GM21447 (cell line): ENCODE measurements around the gene RCVRN.

Source experiments
- ATAC-seq: cut with Tn5 transposase; IDR thresholded peaks from one replicate; pipeline ENCODE4 v1.9.1; 2021; ENCODE audit not compliant: unreplicated experiment

Gene RCVRN

DNA sequence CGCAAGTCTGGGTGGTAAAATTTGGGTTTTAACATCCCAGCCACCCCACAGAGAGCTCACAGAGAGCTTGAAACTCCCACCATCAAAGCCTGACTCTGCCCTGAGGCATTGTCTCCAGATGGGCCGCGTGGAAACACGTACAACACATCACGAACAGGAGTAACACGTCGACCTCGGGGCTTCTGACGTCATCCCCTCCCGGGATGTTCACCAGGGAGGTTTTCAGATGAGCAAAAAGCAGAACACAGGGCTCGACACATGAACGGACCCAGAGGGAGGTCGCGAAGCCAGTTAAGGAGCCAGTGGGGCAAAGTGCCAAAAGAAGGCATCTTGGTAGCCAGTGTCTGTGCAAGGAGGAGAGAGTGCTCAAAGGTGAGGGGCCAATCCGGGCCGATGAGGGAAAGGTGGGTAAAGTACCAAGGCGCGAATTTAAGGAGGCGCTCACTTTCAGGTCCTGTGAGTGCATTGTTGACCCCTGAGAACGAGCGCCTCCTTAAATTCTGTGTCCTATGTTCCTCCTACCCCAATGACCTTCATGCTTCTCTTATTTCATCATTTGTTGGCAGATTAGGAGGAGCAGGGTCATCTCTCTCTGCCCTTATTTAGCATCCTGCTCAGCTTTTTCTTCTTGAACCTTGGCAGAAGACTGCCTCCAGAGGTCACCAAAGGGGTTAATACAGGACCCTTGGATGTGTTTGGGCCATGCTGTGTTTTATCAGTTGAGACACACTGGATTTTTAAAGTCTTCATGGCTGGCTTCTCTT lies 5.6 kb downstream of the RCVRN start:
- no peak for ATAC-seq

DNA sequence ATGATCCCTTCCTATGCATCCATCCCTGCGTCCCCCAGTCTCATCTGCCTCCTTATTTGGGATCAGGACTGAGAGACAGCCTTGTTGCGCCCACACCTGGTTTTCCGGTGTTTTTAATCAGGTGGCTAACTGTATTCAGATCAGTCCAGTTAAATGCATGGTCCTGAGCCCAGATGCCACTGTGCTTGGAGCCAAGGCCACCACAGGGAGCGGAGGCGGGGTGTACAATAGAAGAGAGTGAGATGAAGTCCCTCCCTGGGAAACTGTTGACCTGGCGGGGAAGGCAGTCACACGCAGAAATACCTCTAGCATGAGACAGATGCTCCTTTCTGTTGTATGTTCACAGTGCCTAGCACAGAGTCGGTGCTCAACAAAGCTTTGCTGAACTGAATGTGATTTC lies 6.3 kb downstream of the RCVRN start:
- ATAC-seq: no peak

DNA sequence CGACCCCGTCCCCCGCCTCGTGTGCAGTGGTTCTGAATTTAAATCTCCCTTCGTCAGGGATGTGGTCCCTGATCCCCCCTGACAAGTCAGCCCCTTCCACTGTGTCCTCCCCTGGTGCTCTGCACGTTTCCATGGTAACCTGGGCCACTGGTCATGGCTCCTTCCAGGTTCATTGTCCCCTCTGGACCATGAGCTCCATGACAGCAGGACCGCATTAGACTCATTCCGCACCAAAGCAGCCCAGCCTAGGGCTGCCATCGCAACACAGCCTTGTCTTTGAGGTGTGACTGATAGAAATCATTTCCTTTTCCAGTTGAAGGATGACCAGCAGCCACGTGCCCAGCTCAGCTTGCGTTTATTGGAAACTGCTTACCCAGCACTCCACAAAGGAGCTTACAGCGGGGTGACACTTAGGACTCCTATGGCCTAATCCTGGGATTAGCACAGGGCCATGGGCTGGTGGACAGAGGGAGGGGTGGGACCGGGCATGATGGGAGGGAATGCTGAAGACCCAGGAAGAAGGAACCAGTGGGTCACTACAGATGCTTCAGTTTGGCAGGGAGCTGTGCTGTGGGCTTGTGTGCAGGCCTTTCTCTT lies 7.6 kb downstream of the RCVRN start:
- no peak for ATAC-seq

DNA sequence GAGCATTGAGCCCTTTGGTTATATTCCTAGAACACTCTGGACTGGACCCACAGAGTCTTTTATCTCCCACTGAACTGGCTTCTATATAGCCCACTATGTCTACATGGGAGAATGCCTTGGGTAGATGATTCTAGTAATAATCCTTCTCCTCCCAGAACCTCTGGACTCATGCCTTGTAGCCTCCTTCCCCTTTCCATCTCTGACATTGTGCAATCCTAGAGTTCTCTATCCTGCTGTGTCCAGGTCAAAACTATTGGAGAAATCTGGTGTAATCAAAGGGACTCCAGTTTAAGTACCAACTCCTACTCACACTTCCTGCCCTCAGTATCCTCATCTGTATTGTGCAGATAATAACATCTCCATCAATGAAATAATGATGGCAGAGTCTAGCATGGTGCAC lies 9.1 kb downstream of the RCVRN start:
- no peak for ATAC-seq

DNA sequence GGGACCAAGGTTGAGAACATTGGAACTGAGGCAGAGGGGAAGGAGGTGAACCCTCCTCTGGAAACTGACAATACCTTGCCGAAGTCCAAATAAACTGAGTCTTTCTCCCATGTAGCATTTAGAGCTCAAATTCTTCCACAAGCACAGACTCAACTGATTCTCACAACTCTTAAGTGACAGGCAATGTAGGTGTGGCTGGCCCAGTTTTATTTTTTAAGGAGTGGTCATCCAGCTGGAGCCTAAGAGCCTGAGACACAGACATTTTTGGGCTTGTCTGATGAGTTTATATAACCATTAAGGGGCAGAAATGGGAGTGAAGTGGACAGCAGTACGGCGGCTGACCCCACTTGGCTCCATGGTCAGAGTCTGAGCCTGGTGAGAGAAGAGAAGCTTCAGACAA lies 10.8 kb downstream of the RCVRN start:
- no peak for ATAC-seq

DNA sequence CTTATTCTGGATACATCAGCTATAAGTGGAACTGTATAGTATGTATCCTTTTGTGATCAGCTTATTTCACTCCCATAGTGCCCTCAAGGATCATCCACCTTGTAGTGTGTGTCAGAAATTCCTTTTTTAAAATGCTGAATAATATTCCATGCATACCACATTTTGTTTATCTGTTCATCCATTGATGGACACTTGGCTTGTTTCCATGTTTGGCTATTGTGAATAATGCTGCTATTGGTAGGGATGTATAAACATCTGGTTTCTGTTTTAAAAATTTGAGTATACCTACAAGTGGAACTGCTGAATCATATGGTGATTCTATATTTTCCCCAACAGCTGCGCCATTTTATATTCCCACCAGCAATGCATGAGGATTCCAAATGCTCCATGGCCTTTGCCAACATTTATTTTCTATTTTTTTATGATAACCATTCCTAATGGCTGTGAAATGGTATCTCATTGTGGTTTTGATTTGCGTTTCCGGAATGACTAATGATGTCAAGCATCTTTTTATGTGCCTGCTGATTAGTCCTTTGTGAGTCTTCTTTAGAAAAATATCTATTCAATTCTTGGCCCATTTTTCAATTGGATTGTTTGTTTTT lies 11.6 kb downstream of the RCVRN start:
- ATAC-seq: no peak

DNA sequence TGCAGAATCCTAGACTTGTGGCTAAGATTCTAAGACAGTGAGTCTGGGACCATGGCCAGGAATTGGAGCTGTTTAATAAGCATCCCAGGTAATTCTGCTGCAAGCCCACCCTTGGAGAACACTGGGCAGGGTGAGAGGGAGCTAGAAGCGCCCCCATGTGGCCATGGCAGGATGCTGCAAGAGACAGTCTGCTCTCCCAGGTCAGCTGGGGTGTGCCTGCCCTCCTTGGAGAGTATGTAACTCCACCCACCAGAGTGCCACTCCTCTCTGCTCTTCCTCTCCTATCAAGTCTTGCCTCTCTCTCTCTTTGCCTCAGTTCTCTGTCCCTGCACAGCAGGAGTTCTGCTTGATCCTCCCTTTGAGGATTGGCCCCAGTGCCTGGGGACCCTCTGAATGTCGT lies 14.9 kb downstream of the RCVRN start:
- no peak for ATAC-seq

DNA sequence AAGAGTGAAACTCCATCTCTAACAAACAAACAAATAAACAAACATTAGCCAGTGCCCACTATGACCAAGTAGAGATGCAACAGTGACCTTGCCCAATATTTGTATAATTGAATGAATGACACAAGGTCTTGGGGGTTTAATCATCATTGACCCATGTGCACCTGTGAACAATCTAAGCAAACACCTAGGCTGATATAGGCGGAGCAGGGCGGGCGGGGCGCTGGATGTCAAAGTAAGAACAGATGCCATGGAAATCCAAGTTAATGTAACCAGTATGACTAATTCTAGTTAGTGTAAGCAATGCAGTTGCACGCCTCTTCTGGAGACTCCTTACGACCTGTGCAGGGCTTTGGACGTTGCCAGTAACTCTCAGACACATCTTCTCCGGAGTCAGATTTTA lies 17.6 kb downstream of the RCVRN start:
- no peak for ATAC-seq

DNA sequence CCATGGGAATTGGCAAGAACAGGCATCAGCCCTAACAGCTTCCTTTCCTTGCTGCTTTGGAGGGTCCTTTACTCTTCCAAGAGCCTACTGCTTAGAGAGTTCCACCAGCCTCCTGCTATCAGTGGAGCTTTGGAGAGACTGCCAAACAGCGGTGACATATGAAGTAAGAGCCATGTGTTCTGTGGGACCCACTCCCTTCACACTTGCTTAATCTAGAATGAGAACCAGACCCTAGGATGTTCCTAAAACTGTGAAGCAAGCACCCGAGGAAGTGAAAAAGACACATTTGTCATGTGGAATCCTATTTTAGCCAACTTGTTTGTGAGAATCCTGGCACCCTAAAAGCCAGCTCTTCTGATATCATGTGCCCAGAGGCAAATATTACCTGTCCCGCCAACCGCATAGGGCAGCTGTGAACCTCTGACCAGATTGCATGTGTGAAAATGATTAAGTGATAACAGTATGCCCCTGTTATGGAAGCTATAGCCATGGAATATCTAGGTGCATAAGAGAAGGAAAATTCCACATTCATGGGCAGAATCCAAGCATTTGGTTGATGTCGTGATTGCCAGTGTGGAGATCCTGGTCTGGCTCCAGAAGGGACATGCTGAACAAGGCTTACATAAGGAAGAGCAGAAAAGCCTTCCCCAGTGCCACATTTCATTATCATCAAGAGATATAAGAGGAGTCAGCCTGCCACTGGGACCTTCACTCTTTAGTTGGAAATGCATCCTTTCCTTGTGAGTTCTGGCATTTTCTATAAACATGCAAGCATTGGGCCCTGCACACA lies 18.7 kb downstream of the RCVRN start:
- no peak for ATAC-seq

DNA sequence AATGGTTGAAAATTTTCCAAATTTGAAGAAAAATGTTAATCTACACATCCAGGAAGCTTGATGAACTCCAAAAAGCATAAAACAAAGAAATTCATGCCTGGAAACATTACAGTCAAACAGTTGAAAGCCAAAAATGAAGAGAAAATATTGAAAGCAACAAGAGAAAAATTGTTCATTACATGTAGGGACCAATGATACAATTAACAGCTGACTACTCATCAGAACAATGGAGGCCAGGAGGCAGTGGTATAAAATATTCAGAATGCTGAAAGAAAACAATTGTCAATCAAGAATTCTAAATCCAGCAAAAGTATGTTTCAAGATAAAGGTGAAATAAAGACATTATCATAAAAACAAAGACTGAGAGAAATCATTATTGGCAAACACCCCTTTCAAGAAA lies 21.6 kb downstream of the RCVRN start:
- ATAC-seq: no peak

DNA sequence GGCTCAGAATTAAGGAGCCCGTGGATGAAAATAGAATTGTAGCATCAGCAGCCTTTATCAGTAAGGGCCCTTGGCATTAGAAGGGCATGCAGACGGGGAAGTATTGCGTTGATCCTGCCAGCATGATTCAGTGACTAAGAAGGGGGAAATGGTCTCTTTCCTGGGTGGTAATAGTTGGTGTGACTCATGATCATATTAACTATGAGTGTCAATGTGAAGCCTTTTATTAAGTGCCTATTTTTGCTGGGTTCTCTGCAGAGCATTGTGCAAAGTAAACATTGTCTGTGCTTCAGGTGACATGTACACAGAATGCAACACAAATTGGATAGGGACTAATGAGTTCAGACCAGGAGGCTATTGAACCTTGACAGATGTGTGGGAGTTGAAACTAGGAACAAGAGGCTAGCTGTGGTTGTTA lies 24.5 kb downstream of the RCVRN start:
- no peak for ATAC-seq

DNA sequence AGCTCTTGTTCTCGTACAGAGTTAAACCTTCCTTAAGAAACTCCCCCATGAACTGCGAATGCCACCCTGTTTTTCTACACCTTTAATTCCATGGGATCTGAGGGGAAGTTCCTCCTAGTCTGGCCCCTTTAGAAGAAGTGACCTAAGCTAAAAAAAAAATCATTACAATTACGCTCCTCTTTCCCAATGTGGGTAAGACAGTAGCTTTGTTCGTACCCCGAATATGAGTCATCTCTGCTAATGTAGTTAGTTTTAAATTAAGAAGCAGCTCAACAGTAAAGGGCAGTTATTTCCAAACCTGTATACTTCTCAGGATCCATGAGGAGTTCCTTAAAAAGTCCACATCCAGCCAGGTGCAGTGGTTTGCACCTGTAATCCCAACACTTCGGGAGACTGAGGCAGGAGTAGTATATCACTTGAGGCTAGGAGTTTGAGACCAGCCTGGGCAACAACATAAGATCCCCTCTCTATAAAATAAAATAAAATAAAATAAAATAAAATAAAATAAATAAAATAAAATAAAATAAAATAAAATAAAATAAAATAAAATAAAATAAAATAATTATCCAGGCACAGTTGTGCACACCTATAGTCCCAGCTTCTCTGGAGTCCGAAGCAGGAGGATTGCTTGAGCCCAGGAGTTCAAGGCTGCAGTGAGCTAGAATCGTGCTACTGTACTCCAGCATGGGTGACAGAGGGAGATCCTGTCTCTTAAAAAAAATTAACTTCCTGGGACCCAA lies 26.1 kb downstream of the RCVRN start:
- ATAC-seq: no peak

DNA sequence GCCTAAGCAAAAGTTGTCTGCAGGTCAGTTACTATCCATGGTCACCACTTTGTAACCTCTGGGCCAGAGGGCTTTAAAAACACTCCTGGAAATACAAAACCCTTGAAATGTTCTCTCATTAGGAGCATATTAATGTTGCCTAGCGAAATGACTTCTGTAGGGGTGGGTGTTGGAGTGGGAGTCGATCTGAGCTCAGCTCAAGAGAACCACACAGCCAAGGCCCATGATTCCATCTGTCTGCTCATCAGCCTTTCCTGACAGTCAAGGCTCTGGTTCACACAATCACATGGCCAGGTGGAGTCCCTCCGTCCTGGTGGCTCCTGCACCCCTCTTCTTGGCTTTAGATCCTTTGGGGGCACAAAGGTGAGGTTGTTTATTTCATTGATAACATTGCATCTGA lies 26.7 kb downstream of the RCVRN start:
- no peak for ATAC-seq

DNA sequence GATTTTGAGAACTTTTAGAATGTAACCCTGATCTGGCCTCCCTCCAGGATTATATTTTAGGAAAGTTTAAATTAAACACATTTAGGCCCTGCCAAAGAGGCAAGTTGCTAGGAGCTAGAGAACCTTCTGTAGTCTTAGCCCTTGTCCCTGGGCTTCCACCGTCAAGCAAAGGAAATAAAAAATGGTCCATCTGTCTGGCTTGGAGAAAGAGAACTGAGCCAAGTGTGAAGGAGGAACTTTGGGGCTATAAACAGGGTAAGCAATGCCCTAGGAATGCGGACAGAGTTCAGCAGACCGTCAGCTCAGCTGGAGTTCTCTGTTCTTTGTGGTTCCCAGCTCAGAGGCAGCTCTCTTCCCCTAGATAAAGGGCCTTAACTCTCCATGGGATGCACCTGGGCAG lies 29.6 kb downstream of the RCVRN start:
- ATAC-seq: no peak

DNA sequence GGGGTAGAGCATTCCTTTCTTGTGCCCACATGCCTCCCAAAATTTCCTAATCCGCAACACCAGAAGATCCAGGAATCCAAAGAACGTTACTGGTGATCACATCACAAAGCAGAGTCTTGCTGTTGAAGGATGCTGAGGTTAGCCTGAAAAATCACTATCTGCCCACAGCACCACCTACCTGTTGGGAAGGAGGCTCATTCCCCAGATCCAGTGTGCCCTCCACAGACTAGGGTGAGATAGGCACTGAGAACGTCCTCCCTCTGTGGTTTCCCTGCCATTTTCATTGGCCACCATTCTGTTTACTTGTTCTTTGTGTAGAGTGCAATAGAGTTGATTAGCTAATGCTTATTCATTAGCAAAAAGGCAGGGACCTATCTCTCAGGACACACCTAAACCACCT lies 30.3 kb downstream of the RCVRN start:
- no peak for ATAC-seq

DNA sequence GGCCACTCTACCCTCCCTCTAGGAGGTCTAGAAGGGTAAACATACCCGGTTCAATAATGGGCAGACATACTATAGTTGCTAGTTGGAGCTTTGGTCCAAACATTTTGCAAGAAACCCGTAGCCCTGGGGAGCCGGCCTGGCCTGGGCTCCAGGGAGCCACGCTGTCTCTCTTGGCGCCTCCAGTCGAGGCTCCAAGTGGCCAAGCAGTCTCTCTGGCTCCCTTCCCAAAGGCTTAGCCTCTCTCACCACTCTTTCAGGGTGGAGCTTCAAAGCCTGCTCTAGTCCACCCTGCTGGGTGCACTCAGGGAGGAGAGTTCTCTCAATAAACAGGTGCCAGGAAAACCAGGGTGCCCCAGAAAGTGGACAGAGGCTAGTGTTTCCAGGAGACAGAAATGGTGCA lies 32.2 kb downstream of the RCVRN start:
- no peak for ATAC-seq

DNA sequence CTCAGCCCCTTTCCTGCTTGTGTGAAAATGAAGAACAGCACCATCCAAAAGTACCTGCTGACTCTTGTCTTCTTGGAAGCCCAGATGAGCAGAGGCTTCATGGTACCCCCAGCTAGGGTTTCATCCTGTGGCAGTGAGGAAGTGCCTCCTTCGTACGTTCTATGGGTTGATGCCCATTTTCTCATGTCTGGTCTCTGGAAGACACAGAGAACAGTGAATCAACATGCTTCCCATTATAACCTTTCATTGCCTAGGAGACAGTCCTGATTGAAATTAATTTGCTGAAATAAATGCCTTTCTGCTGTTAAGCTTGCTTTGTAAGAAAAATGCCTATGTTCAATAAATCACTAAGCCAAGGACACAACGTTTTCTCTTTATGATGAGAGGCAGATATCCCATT lies 36.5 kb downstream of the RCVRN start:
- ATAC-seq: no peak

DNA sequence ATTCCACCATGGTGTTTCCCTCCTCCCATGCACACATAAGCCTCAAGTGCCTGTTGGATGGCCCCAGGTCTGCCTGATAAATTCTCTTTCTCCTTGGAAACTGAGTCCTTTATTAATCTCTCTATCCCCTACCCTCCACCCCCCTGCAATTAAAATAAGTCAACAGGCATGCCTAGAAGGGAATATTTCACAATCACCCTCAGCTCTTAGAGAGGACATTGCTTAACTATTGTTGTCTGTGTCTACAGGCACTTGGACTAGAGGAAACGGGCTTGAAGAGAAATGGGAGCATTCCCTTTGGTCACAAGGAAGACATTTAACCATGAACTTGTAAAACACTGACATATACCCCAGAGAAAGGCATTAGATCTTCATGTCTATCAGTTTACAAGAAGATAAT lies 39.5 kb downstream of the RCVRN start:
- ATAC-seq: no peak

DNA sequence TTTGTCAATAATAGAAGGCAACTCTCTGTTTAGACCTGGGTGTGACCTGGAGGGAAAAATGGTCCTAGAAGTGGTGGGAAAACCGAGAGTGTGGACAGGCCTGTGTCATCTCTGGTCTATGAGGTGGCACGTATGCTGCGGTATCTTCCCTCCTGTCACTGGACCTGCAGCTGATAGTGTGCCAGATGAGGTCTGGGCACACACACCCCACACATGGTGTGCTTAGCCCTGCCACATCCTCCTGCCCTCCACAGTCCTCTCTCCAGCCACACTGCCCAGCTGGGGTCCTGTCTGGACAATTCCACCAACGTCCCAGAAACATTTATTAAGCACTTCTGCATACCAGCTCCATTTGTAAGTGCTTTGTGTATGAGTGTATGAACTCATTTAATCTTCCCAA lies 42.1 kb downstream of the RCVRN start:
- ATAC-seq: no peak

DNA sequence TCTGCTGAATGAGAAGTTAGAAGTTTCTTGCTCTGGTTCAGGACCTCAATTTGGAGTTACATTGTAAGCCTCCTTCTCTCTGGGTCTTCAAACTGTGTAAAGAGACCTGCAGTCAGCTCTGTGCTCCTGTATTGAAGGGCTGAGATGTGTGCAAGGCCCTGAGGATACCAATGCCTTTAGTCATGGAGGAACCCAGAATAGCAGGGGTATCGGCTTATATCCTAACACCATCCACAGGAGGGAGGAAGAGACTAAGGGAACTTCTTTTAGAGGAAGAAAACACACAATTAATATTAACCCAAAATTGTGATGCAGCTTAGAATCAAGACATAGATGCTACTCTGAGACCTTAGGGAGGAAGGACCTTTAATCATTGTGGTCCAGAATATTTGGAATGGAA lies 42.9 kb downstream of the RCVRN start:
- ATAC-seq: no peak

DNA sequence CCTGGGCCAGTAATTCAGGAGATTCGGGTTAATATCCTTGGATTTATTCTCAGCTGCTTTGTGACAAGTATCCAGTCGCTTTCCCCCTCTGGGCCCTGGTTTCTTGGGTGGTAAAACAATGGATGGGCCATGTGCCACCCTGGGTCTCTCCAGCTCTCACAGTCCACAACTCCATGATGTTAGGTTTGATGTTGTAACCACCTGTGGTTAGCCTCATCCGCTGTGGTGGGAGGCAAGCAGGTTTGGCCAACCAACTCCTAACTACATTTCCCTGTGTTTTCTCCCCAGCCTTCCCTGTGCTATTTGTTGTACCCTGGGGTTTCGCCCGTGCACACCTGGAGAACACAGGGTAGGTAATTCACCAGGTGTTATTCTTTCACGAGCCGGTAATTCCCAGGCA lies 44.2 kb downstream of the RCVRN start:
- no peak for ATAC-seq
